HCT116 (cell line): ENCODE data around the gene RADIL.

Experiments
- CBX3 ChIP-seq: IDR thresholded peaks from 2 replicates; pipeline ENCODE4 v1.6.1; 2012; ENCODE audit warnings: low read depth
- EGR1 ChIP-seq: IDR thresholded peaks from 2 replicates; pipeline ENCODE4 v1.6.1; 2012; ENCODE audit warnings: low read depth
- EZH2 ChIP-seq: fragments of 200-600 bp; sonication (generic); IDR thresholded peaks from 2 replicates; pipeline ENCODE4 v1.6.1; 2017; ENCODE audit warnings: antibody characterized with exemption, mixed run types
- JUND ChIP-seq: IDR thresholded peaks from 2 replicates; pipeline ENCODE4 v1.6.1; 2012
- POLR2A ChIP-seq: IDR thresholded peaks from 2 replicates; pipeline ENCODE4 v1.7.0; 2011; ENCODE audit warnings: borderline replicate concordance; ENCODE audit not compliant: insufficient read depth, insufficient read length; ENCODE audit errors: extremely low read depth
- POLR2AphosphoS5 ChIP-seq: IDR thresholded peaks from 2 replicates; pipeline ENCODE4 v1.6.1; 2011; ENCODE audit warnings: mild to moderate bottlenecking, low read depth, low read length, moderate library complexity
- SP1 ChIP-seq: IDR thresholded peaks from 2 replicates; pipeline ENCODE4 v1.6.1; 2012; ENCODE audit warnings: low read depth
- SRF ChIP-seq: IDR thresholded peaks from 2 replicates; pipeline ENCODE4 v1.6.1; 2012; ENCODE audit warnings: low read depth
- YY1 ChIP-seq: IDR thresholded peaks from 2 replicates; pipeline ENCODE4 v1.6.1; 2011; ENCODE audit warnings: low read length, low read depth, moderate library complexity, mild to moderate bottlenecking; ENCODE audit not compliant: insufficient replicate concordance; ENCODE audit errors: extremely low read depth
- TF ChIP-seq, protein P1 (sequence below), 3 experiments: fragments of 200-600 bp in 1 of 3; sonication (generic) in 1 of 3; IDR thresholded peaks in 2 of 3; conservative IDR thresholded peaks in 1 of 3; 2 replicates each; pipeline ENCODE4 v1.5.1; 2012 to 2017; ENCODE audit warnings: low read depth in 2 of 3, low read length in 2 of 3, antibody characterized with exemption in 1 of 3, borderline replicate concordance in 1 of 3, control low read depth in 1 of 3, mild to moderate bottlenecking in 1 of 3, mixed read lengths in 1 of 3, mixed run types in 1 of 3, moderate library complexity in 1 of 3; ENCODE audit not compliant: insufficient read depth in 1 of 3
- TF ChIP-seq, protein P2 (sequence below): IDR thresholded peaks from 2 replicates; pipeline ENCODE4 v1.6.1; 2012; ENCODE audit warnings: low read depth
- TF ChIP-seq, protein P3 (sequence below): IDR thresholded peaks from 2 replicates; pipeline ENCODE4 v1.6.1; 2011; ENCODE audit warnings: mild to moderate bottlenecking, low read length, moderate library complexity; ENCODE audit not compliant: insufficient replicate concordance; ENCODE audit errors: extremely low read depth

DNA sequence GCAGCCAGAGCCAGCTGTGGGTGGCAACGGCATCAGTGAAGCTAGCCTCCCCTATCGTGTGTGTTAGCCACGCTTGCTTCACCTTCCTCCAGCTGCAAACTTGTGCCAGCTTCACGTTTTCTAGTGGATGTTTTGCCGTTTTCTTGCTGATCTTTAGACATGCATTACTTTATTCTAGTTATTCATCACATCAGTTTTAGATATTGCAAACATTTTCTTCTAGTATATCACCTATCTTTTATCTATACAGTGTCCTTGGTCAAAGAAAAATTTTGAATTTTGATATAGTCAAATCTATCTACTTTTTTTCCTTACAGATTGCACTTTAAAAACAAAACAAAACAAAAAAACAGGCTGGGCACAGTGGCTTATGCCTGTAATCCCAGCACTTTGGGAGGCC, 15.0 kb downstream of the RADIL start:
- TF ChIP-seq, protein P1, sequence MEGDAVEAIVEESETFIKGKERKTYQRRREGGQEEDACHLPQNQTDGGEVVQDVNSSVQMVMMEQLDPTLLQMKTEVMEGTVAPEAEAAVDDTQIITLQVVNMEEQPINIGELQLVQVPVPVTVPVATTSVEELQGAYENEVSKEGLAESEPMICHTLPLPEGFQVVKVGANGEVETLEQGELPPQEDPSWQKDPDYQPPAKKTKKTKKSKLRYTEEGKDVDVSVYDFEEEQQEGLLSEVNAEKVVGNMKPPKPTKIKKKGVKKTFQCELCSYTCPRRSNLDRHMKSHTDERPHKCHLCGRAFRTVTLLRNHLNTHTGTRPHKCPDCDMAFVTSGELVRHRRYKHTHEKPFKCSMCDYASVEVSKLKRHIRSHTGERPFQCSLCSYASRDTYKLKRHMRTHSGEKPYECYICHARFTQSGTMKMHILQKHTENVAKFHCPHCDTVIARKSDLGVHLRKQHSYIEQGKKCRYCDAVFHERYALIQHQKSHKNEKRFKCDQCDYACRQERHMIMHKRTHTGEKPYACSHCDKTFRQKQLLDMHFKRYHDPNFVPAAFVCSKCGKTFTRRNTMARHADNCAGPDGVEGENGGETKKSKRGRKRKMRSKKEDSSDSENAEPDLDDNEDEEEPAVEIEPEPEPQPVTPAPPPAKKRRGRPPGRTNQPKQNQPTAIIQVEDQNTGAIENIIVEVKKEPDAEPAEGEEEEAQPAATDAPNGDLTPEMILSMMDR (IDR thresholded peaks at IDR 0.05 in 2 of 3, conservative IDR thresholded peaks at IDR 0.05 in 1 of 3; ENCODE audit: borderline replicate concordance in 1 of 3, insufficient read depth in 1 of 3, low read depth in 2 of 3, low read length in 2 of 3) = no peak
- TF ChIP-seq POLR2A (no peak), SRF (no peak), JUND (no peak), SP1 (no peak), POLR2AphosphoS5 (no peak), EZH2 (no peak), YY1 (no peak), EGR1 (no peak), CBX3 (no peak)
- TF ChIP-seq, protein P2, sequence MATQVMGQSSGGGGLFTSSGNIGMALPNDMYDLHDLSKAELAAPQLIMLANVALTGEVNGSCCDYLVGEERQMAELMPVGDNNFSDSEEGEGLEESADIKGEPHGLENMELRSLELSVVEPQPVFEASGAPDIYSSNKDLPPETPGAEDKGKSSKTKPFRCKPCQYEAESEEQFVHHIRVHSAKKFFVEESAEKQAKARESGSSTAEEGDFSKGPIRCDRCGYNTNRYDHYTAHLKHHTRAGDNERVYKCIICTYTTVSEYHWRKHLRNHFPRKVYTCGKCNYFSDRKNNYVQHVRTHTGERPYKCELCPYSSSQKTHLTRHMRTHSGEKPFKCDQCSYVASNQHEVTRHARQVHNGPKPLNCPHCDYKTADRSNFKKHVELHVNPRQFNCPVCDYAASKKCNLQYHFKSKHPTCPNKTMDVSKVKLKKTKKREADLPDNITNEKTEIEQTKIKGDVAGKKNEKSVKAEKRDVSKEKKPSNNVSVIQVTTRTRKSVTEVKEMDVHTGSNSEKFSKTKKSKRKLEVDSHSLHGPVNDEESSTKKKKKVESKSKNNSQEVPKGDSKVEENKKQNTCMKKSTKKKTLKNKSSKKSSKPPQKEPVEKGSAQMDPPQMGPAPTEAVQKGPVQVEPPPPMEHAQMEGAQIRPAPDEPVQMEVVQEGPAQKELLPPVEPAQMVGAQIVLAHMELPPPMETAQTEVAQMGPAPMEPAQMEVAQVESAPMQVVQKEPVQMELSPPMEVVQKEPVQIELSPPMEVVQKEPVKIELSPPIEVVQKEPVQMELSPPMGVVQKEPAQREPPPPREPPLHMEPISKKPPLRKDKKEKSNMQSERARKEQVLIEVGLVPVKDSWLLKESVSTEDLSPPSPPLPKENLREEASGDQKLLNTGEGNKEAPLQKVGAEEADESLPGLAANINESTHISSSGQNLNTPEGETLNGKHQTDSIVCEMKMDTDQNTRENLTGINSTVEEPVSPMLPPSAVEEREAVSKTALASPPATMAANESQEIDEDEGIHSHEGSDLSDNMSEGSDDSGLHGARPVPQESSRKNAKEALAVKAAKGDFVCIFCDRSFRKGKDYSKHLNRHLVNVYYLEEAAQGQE = no peak
- TF ChIP-seq, protein P3, sequence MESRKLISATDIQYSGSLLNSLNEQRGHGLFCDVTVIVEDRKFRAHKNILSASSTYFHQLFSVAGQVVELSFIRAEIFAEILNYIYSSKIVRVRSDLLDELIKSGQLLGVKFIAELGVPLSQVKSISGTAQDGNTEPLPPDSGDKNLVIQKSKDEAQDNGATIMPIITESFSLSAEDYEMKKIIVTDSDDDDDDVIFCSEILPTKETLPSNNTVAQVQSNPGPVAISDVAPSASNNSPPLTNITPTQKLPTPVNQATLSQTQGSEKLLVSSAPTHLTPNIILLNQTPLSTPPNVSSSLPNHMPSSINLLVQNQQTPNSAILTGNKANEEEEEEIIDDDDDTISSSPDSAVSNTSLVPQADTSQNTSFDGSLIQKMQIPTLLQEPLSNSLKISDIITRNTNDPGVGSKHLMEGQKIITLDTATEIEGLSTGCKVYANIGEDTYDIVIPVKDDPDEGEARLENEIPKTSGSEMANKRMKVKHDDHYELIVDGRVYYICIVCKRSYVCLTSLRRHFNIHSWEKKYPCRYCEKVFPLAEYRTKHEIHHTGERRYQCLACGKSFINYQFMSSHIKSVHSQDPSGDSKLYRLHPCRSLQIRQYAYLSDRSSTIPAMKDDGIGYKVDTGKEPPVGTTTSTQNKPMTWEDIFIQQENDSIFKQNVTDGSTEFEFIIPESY = no peak
